ENCODE measurements around the gene LRP5. TPM values are rescaled to one million over a fixed set of nuclear protein-coding genes. Genes with fewer than 3 reads are reported as not detected.

Gene LRP5
- total and polyA plus RNA-seq, 2 experiments from 2014 or later: 26.9 to 51.1 TPM

GRCh38 chr11:68264244-68264643 is 48.1 kb upstream of the LRP5 start (continued):
- no peak for TF ChIP-seq ETS1 (IDR thresholded peaks at IDR 0.05)
- TF ChIP-seq NANOG (IDR thresholded peaks at IDR 0.05; ENCODE audit: borderline replicate concordance): no peak
- TF ChIP-seq ZNF331 (CRISPR knock-in tag; IDR thresholded peaks at IDR 0.05; ENCODE audit: low read depth): no peak
- no peak for TF ChIP-seq CREB1 (CRISPR knock-in tag; IDR thresholded peaks at IDR 0.05; ENCODE audit: low read depth)
- TF ChIP-seq CTCF (conservative IDR thresholded peaks at IDR 0.05; ENCODE audit: low read depth in 2 of 2): no peak
- TF ChIP-seq ZNF114 (CRISPR knock-in tag; IDR thresholded peaks at IDR 0.05): no peak
- TF ChIP-seq EZH2phosphoT487 (IDR thresholded peaks at IDR 0.05; ENCODE audit: unreplicated experiment): no peak

GRCh38 chr11:68264741-68265540 is 47.5 kb upstream of the LRP5 start:
- Mint-ChIP-seq H3K27me3 (ENCODE audit: insufficient read depth, low read depth, poor library complexity) (peaks cover 2% of the 10 kb centered on the region), H3K4me1 (peaks cover 3% of the 10 kb centered on the region; the same call in 2 of the 3 replicates), H3K9me3 (no peaks in the 10 kb centered on the region), H3K36me3 (ENCODE audit: low read depth) (peaks cover 64% of the 10 kb centered on the region), H3K4me3 (no peak overlapping the region), H3K27ac (no peak overlapping the region)
- Histone ChIP-seq H4K20me1 (replicated peaks; ENCODE audit: insufficient read depth) (no peaks in the 10 kb centered on the region; the same call in 1 of the 2 replicates), H3K27ac (ENCODE audit: low read depth) (no peak overlapping the region), H3K36me3 (ENCODE audit: insufficient read depth) (peaks cover 9% of the 10 kb centered on the region; the same call in 1 of the 2 replicates), H3K79me2 (replicated peaks; ENCODE audit: insufficient read depth) (peaks cover 19% of the 10 kb centered on the region), H3K4me1 (ENCODE audit: insufficient read depth) (no peaks in the 10 kb centered on the region), H2AFZ (no peak overlapping the region), H3K4me2 (no peak overlapping the region), H3K4me3 (no peak overlapping the region), H3K27me3 (ENCODE audit: insufficient read depth) (no peaks in the 10 kb centered on the region), H3F3A (replicated peaks; ENCODE audit: low read depth) (0 out of 2 replicates have a peak, but pooled peaks cover 2% of the 10 kb centered on the region), H3K9me2 (ENCODE audit: insufficient read depth) (no peaks in the 10 kb centered on the region)
- no peak for ATAC-seq
- no peak for DNase-seq (ENCODE audit: low spot score)
- TF ChIP-seq STAT1 (IDR thresholded peaks at IDR 0.05; ENCODE audit: unreplicated experiment) (no peak), REST (IDR thresholded peaks at IDR 0.05; ENCODE audit: unreplicated experiment) (no peak), EZH2phosphoT487 (IDR thresholded peaks at IDR 0.05; ENCODE audit: unreplicated experiment) (no peak), CREB1 (CRISPR knock-in tag; IDR thresholded peaks at IDR 0.05; ENCODE audit: low read depth) (no peak), ZNF114 (CRISPR knock-in tag; IDR thresholded peaks at IDR 0.05) (no peak), JUNB (IDR thresholded peaks at IDR 0.05; ENCODE audit: unreplicated experiment) (no peak), ZNF462 (CRISPR knock-in tag; IDR thresholded peaks at IDR 0.05) (no peak), POLR2AphosphoS5 (IDR thresholded peaks at IDR 0.05; ENCODE audit: low read depth) (no peak)
